GM12878 (cell line): ENCODE measurements around the gene NOTCH4. TPM values are rescaled to one million over a fixed set of nuclear protein-coding genes. Genes with fewer than 3 reads are reported as not detected.

Source experiments
- ATAC-seq: fragments of 200-7000 bp; cut with Tn5 transposase; 3 replicates; pipeline ENCODE4 v1.9.1; 2020; ENCODE audit warnings: mild to moderate bottlenecking, moderate library complexity
- BruUV-seq: library from RNA; stranded (reverse); fragments of 400-500 nt; replicated peaks from 2 replicates; lab custom pipeline; 2021; lab: Mats Ljungman, UMichigan
- CTCF ChIA-PET: fragments of 300-600 bp; sonication (Branson Sonifier 250); formaldehyde crosslinking; extraction: SDS; loops from one replicate; lab custom pipeline; 2021; ENCODE audit warnings: inconsistent platforms; lab: Yijun Ruan, JAX
- POLR2A ChIA-PET: fragments of 350-600 bp; formaldehyde crosslinking; extraction: SDS; loops from one replicate; lab custom pipeline; 2021; ENCODE audit warnings: inconsistent platforms; lab: Charles Lee
- RAD21 ChIA-PET: fragments of 300-600 bp; sonication (Branson Sonifier 250); formaldehyde crosslinking; loops from one replicate; lab custom pipeline; 2023; ENCODE audit warnings: antibody characterized with exemption; ENCODE audit not compliant: unreplicated experiment; lab: Charles Lee
- SMC1A ChIA-PET: fragments of 300-600 bp; sonication (Branson Sonifier 250); formaldehyde crosslinking; loops from one replicate; lab custom pipeline; 2023; ENCODE audit not compliant: unreplicated experiment, uncharacterized antibody; lab: Charles Lee
- DNase-seq: peaks from one replicate; pipeline ENCODE4 v3.0.0-alpha.2; 2011; ENCODE audit warnings: low read depth, low spot score
- FAIRE-seq: peaks from 3 replicates; lab custom pipeline; 2011; peaks lifted over from hg19 to GRCh38; lab: Jason Lieb, UNC
- H2AFZ ChIP-seq: 2 replicates; pipeline ENCODE4 v1.6.0; 2011; ENCODE audit warnings: low read depth, low read length, control low read depth; ENCODE audit not compliant: control insufficient read depth
- H3K27ac ChIP-seq: 2 replicates; pipeline ENCODE4 v1.5.1; 2011; ENCODE audit warnings: control low read depth; ENCODE audit not compliant: control insufficient read depth, insufficient read depth
- H3K27me3 ChIP-seq, 2 experiments: replicated peaks in 1 of 2; 2 replicates each; pipeline versions ENCODE4 v1.6.0 to v1.6.1; 2011; ENCODE audit warnings: low read length in 1 of 2; ENCODE audit not compliant: control insufficient read depth in 2 of 2, insufficient read depth in 2 of 2
- H3K36me3 ChIP-seq, 2 experiments: 2 replicates each; pipeline ENCODE4 v1.5.1; 2011; ENCODE audit warnings: low read length in 1 of 2; ENCODE audit not compliant: control insufficient read depth in 2 of 2, insufficient read depth in 2 of 2
- H3K4me1 ChIP-seq: 2 replicates; pipeline ENCODE4 v1.6.1; 2011; ENCODE audit warnings: mild to moderate bottlenecking, low read length, moderate library complexity, mixed read lengths; ENCODE audit not compliant: control insufficient read depth, insufficient read depth
- H3K4me2 ChIP-seq: 2 replicates; pipeline ENCODE4 v1.6.0; 2011; ENCODE audit warnings: control low read depth; ENCODE audit not compliant: control insufficient read depth, insufficient read depth
- H3K4me3 ChIP-seq: fragments of 200-600 bp; sonication (generic); 2 replicates; pipeline ENCODE4 v1.5.1; 2016
- H3K79me2 ChIP-seq: 2 replicates; pipeline ENCODE4 v1.6.0; 2011; ENCODE audit warnings: low read length; ENCODE audit not compliant: control insufficient read depth, insufficient read depth
- H3K9ac ChIP-seq: 2 replicates; pipeline ENCODE4 v1.8.0; 2011; ENCODE audit warnings: low read length, control low read depth, mixed read lengths; ENCODE audit not compliant: control insufficient read depth, insufficient read depth
- H3K9me3 ChIP-seq: replicated peaks from 3 replicates; pipeline ENCODE4 v1.5.1; 2011; ENCODE audit warnings: mild to moderate bottlenecking, low read length; ENCODE audit not compliant: control insufficient read depth, insufficient read depth
- H4K20me1 ChIP-seq: 2 replicates; pipeline ENCODE4 v1.6.0; 2011; ENCODE audit not compliant: control insufficient read depth, insufficient read depth
- ATF7 ChIP-seq: fragments of 450-650 bp; IDR thresholded peaks from 2 replicates; pipeline ENCODE4 v1.6.1; 2016; ENCODE audit warnings: low read depth, mild to moderate bottlenecking
- LARP7 ChIP-seq: fragments of 450-650 bp; IDR thresholded peaks from 2 replicates; pipeline ENCODE4 v1.6.1; 2017; ENCODE audit warnings: mild to moderate bottlenecking
- MLLT1 ChIP-seq: fragments of 450-650 bp; IDR thresholded peaks from 2 replicates; pipeline ENCODE4 v1.6.1; 2016; ENCODE audit warnings: mild to moderate bottlenecking
- NKRF ChIP-seq: fragments of 450-650 bp; conservative IDR thresholded peaks from 2 replicates; pipeline ENCODE4 v1.6.1; 2017; ENCODE audit warnings: mild to moderate bottlenecking, moderate library complexity
- RAD51 ChIP-seq: fragments of 450-650 bp; IDR thresholded peaks from 2 replicates; pipeline ENCODE4 v1.6.1; 2016; ENCODE audit warnings: moderate library complexity, mild to moderate bottlenecking, inconsistent platforms
- RFX5 ChIP-seq: IDR thresholded peaks from 2 replicates; pipeline ENCODE4 v1.6.1; 2011; ENCODE audit warnings: low read depth, low read length, improper control_type of control experiment
- SREBF1 ChIP-seq: IDR thresholded peaks from 2 replicates; pipeline ENCODE4 v1.6.1; 2012; ENCODE audit warnings: mild to moderate bottlenecking, low read length
- TBL1XR1 ChIP-seq: IDR thresholded peaks from 2 replicates; pipeline ENCODE4 v1.6.1; 2012; ENCODE audit warnings: low read depth, low read length, improper control_type of control experiment
- TCF12 ChIP-seq: IDR thresholded peaks from 2 replicates; pipeline ENCODE4 v1.6.1; 2011; ENCODE audit warnings: low read depth, mild to moderate bottlenecking, low read length
- USF1 ChIP-seq: IDR thresholded peaks from 2 replicates; pipeline ENCODE4 v1.6.1; 2011; ENCODE audit warnings: borderline replicate concordance, low read depth, mild to moderate bottlenecking, moderate library complexity, mixed read lengths, low read length; ENCODE audit not compliant: insufficient read depth; ENCODE audit errors: extremely low read length
- ZBTB33 ChIP-seq: fragments of 450-650 bp; IDR thresholded peaks from 2 replicates; pipeline ENCODE4 v1.6.1; 2017; ENCODE audit warnings: mild to moderate bottlenecking
- in situ Hi-C: fragments of 300-500 bp; cut with MboI; formaldehyde crosslinking; loops from 9 replicates; pipeline ENCODE4 v1.14.3; 2018; ENCODE audit warnings: mixed read lengths
- intact Hi-C: fragments of 100-400 bp; cut with micrococcal nuclease; formaldehyde crosslinking; loops from one replicate; pipeline ENCODE4 v1.14.2; 2022; ENCODE audit not compliant: unreplicated experiment
- polyA plus RNA-seq, 11 experiments: library from polyadenylated mRNA; depleted of rRNA in 4 of 11; unstranded in 6 of 11; stranded (reverse) in 5 of 11; fragments of >200 nt; fragmentation: Nextera tagmentation in 4 of 11; fragmentation: Illumina TruSeq in 1 of 11; extraction: Ambion mirVana in 4 of 11; extraction: Trizol in 1 of 11; gene quantifications; 1 replicate in 1 of 11; 2 replicates in 10 of 11; pipeline versions ENCODE4 v1.2.1 to v1.2.3, GENCODE V29; 2011 to 2016; ENCODE audit warnings: inconsistent platforms in 2 of 11, missing spikeins in 2 of 11, low read depth in 1 of 11
- total RNA-seq, 4 experiments: library from RNA; depleted of rRNA in 3 of 4; stranded (reverse); fragments of >200 nt in 3 of 4; fragmentation: Illumina TruSeq in 1 of 4; extraction: Trizol in 1 of 4; gene quantifications; 2 replicates each; pipeline versions ENCODE4 v1.2.1 to v1.2.3, GENCODE V29; 2013 to 2021

Gene NOTCH4
- total and polyA plus RNA-seq, 10 of the 15 experiments (the other 5 are each of a cell fraction or from before 2014, with no cell fraction given): 0.66 to 3.3 (median 1.4) TPM

- ATAC-seq (no peak), DNase-seq (no peak), FAIRE-seq (no peak)
- Histone ChIP-seq H3K79me2 (no peaks in the 10 kb centered on the region), H3K27ac (no peak within 1 kb of the TSS), H3K4me3 (no peak within 1 kb of the TSS), H3K9me3 (no peaks in the 10 kb centered on the region), H3K4me1 (no peaks in the 10 kb centered on the region), H2AFZ (no peak within 1 kb of the TSS), H4K20me1 (no peaks in the 10 kb centered on the region; the same call in 1 of the 2 replicates), H3K27me3 (no peaks in the 10 kb centered on the region), H3K4me2 (no peak within 1 kb of the TSS), H3K9ac (no peak within 1 kb of the TSS), H3K36me3 (peaks cover 0 to 3% of the 10 kb centered on the region in 2 experiments; a peak in 1 of 4 replicates)
- RAD21 ChIA-PET: interaction anchor here (1.1 kb wide), 1 partner anchor 31 kb away, joined by 5 read pairs; no protein-coding TSS in a partner anchor
- CTCF ChIA-PET: interaction anchor here (1.1 to 1.2 kb wide), 2 partner anchors 18 to 31 kb away, joined by 3 to 4 read pairs; no protein-coding TSS in a partner anchor
- in situ Hi-C loops (no loop called here), intact Hi-C loops (no loop called here)
- SMC1A ChIA-PET: interaction anchor here (0.8 to 0.9 kb wide), 2 partner anchors 46 to 91 kb away, joined by 3 read pairs; no protein-coding TSS in a partner anchor
- POLR2A ChIA-PET: interaction anchor here (0.7 to 0.9 kb wide), 2 partner anchors 26 to 31 kb away, joined by 3 read pairs; partner anchors contain the start of gene PBX2
- TF ChIP-seq MLLT1: no peak
- TF ChIP-seq RFX5: no peak
- no peak for TF ChIP-seq USF1
- TF ChIP-seq RAD51: no peak
- TF ChIP-seq NKRF: no peak
- TF ChIP-seq TBL1XR1: no peak
- TF ChIP-seq TCF12: no peak
- TF ChIP-seq ATF7: no peak
- TF ChIP-seq ZBTB33: no peak
- TF ChIP-seq LARP7: no peak
- TF ChIP-seq SREBF1: no peak
- BruUV-seq: no TSS peak
These were observed 59.6 kb downstream of the NOTCH4 start, which contains the start of gene EGFL8 for GRCh38 chr6:32164295-32164694. EGFL8 (plus strand) TSS chr6:32164595; CDS start chr6:32166166, 1,571 bp downstream.
